Hematopoietic multipotent progenitor cell treated with erythropoietin and hydrocortisone succinate and interleukin-3 and kit ligand, for 8 days (in vitro differentiated cells): ENCODE measurements around the gene SERTM1.

Source experiments
- DNase-seq: peaks from one replicate; pipeline ENCODE4 v3.0.0-alpha.2; 2015

The SERTM1 gene

GRCh38 chr13:36673838-36674326, at the start of gene SERTM1:
TSS of gene SERTM1 (plus strand) at chr13:36674020. CDS start at chr13:36695079, 21,059 bp downstream.
- no peak for DNase-seq

- no peak for DNase-seq
Observed at GRCh38 chr13:36628377-36629056, 45.3 kb upstream of the SERTM1 start.

- no peak for DNase-seq
Observed at GRCh38 chr13:36629057-36629385, 44.8 kb upstream of the SERTM1 start.

- DNase-seq, result no peak
Observed at GRCh38 chr13:36630181-36630803, 43.5 kb upstream of the SERTM1 start.

GRCh38 chr13:36639610-36640009, 34.2 kb upstream of the SERTM1 start:
- DNase-seq, result no peak

- DNase-seq, result no peak
Observed at GRCh38 chr13:36650611-36651010, 23.2 kb upstream of the SERTM1 start.

- no peak for DNase-seq
Observed at GRCh38 chr13:36665630-36666029, 8.2 kb upstream of the SERTM1 start.

- DNase-seq, result no peak
Observed at GRCh38 chr13:36666477-36667229, 7.2 kb upstream of the SERTM1 start.

- DNase-seq, result no peak
Observed at GRCh38 chr13:36668316-36668715, 5.5 kb upstream of the SERTM1 start.

GRCh38 chr13:36673352-36673751, 468 bp upstream of the SERTM1 start:
- no peak for DNase-seq

- DNase-seq, result no peak
Observed at GRCh38 chr13:36674337-36675212, 755 bp downstream of the SERTM1 start.

- no peak for DNase-seq
Observed at GRCh38 chr13:36675213-36675536, 1.4 kb downstream of the SERTM1 start.

GRCh38 chr13:36680913-36681312, 7.1 kb downstream of the SERTM1 start:
- no peak for DNase-seq

- DNase-seq, result no peak
Observed at GRCh38 chr13:36681894-36682624, 8.2 kb downstream of the SERTM1 start.

- DNase-seq, result no peak
Observed at GRCh38 chr13:36683701-36684100, 9.9 kb downstream of the SERTM1 start.

GRCh38 chr13:36685927-36686326, 12.1 kb downstream of the SERTM1 start:
- no peak for DNase-seq

- no peak for DNase-seq
Observed at GRCh38 chr13:36696410-36697010, 22.7 kb downstream of the SERTM1 start.

- DNase-seq, result no peak
Observed at GRCh38 chr13:36700170-36700569, 26.4 kb downstream of the SERTM1 start.

- no peak for DNase-seq
Observed at GRCh38 chr13:36706755-36707154, 32.9 kb downstream of the SERTM1 start.

- no peak for DNase-seq
Observed at GRCh38 chr13:36709136-36709890, 35.5 kb downstream of the SERTM1 start.

- no peak for DNase-seq
Observed at GRCh38 chr13:36710396-36710795, 36.6 kb downstream of the SERTM1 start.
